CD4-positive, alpha-beta memory T cell (primary cell): ENCODE measurements around the gene PLEK. TPM values are rescaled to one million over a fixed set of nuclear protein-coding genes. Genes with fewer than 3 reads are reported as not detected.
A peak's percentile ranks its signal among the peaks of the same experiment; 100 is the strongest.

Source experiments
- CTCF ChIA-PET: fragments of 350-600 bp; sonication (Branson Sonifier 250); formaldehyde crosslinking; loops from one replicate; lab custom pipeline; 2021; ENCODE audit warnings: inconsistent platforms; ENCODE audit not compliant: partially characterized antibody; lab: Charles Lee
- POLR2A ChIA-PET: fragments of 350-600 bp; sonication (Branson Sonifier 250); formaldehyde crosslinking; loops from one replicate; lab custom pipeline; 2021; ENCODE audit not compliant: partially characterized antibody; lab: Charles Lee
- DNase-seq, 5 donors: peaks; one replicate each; pipeline versions ENCODE4 v3.0.0 to v3.0.0-alpha.2; 2020 to 2022; ENCODE audit warnings: mixed read lengths in 1 of 5
- H3K27ac ChIP-seq: one replicate; pipeline ENCODE4 v1.7.0; 2013; ENCODE audit warnings: low read depth, low read length
- H3K27me3 ChIP-seq: 2 replicates; pipeline ENCODE4 v1.7.0; 2013; ENCODE audit warnings: mild to moderate bottlenecking, low read length, moderate library complexity; ENCODE audit not compliant: insufficient read depth
- H3K36me3 ChIP-seq: 2 replicates; pipeline ENCODE4 v1.7.0; 2013; ENCODE audit warnings: mild to moderate bottlenecking, low read length, moderate library complexity; ENCODE audit not compliant: insufficient read depth
- H3K4me1 ChIP-seq: 2 replicates; pipeline ENCODE4 v1.7.0; 2013; ENCODE audit warnings: mild to moderate bottlenecking, low read length, moderate library complexity; ENCODE audit not compliant: insufficient read depth
- H3K4me3 ChIP-seq, 2 donors: one replicate each; pipeline ENCODE4 v1.7.0; 2013; ENCODE audit warnings: low read length in 2 of 2, mild to moderate bottlenecking in 1 of 2
- H3K9me3 ChIP-seq, 2 donors: one replicate each; pipeline ENCODE4 v1.7.0; 2013; ENCODE audit warnings: low read length in 2 of 2, control low read depth in 1 of 2; ENCODE audit not compliant: control insufficient read depth in 1 of 2
- H3K27ac Mint-ChIP-seq, 7 donors: one replicate each; pipeline ENCODE4 v1.8.0; 2020 to 2021; ENCODE audit warnings: mixed read lengths in 7 of 7, mild to moderate bottlenecking in 6 of 7, inconsistent platforms in 3 of 7, moderate library complexity in 3 of 7
- H3K27me3 Mint-ChIP-seq, 2 donors: one replicate each; pipeline ENCODE4 v1.8.0; 2020 to 2021; ENCODE audit warnings: mixed read lengths in 2 of 2
- H3K36me3 Mint-ChIP-seq, 2 donors: one replicate each; pipeline ENCODE4 v1.8.0; 2020 to 2021; ENCODE audit warnings: mixed read lengths in 2 of 2, inconsistent platforms in 1 of 2, mild to moderate bottlenecking in 1 of 2
- H3K4me1 Mint-ChIP-seq, 4 donors: one replicate each; pipeline ENCODE4 v1.8.0; 2020 to 2021; ENCODE audit warnings: mixed read lengths in 4 of 4, mild to moderate bottlenecking in 1 of 4
- H3K4me3 Mint-ChIP-seq, 8 donors: one replicate each; pipeline ENCODE4 v1.8.0; 2020 to 2021; ENCODE audit warnings: mixed read lengths in 8 of 8, mild to moderate bottlenecking in 7 of 8, moderate library complexity in 6 of 8, inconsistent platforms in 3 of 8
- H3K9me3 Mint-ChIP-seq, 8 donors: one replicate each; pipeline ENCODE4 v1.8.0; 2020 to 2021; ENCODE audit warnings: mixed read lengths in 8 of 8, mild to moderate bottlenecking in 5 of 8, inconsistent platforms in 3 of 8, moderate library complexity in 1 of 8
- intact Hi-C: fragments of 100-400 bp; cut with micrococcal nuclease; formaldehyde crosslinking; loops from one replicate; pipeline ENCODE4 v1.15.1; 2023
- polyA plus RNA-seq, 2 donors: library from polyadenylated mRNA; unstranded; fragments of 300-500 nt; fragmentation: Illumina TruSeq; gene quantifications; one replicate each; pipeline ENCODE4 v1.2.3, GENCODE V29; 2021
- total RNA-seq, 2 experiments: library from RNA; stranded (reverse); gene quantifications; one replicate each; pipeline ENCODE4 v1.2.3, GENCODE V29; 2021

The PLEK gene
- total and polyA plus RNA-seq, 4 experiments from 2014 or later, result 5.7 to 10.7 (median 8.2) TPM

DNA sequence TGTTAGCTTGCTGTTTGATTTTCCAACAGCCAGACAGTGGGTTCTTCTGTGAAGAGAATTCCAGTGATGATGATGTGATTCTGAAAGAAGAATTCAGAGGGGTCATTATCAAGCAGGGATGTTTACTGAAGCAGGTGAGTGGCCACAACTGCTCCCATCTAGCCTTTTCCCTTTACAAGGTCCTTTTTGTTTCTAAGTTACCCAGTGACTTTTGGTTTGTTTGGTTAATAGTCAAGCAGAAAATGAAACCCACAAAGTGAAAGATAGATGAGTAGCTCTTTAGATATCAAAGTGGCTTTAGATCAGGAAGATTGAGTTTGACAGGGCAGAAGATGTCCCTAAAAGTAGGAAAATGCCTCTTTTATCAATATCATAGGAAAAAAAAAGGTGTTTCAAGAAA is 23.3 kb downstream of the PLEK start:
- Histone ChIP-seq H3K4me3 (no peak overlapping the region), H3K36me3 (no peaks in the 10 kb centered on the region), H3K27ac (peak overlapping the region; percentile 47), H3K9me3 (no peaks in the 10 kb centered on the region), H3K27me3 (no peaks in the 10 kb centered on the region), H3K4me1 (peaks cover 53% of the 10 kb centered on the region)
- Mint-ChIP-seq H3K27ac (peak overlapping the region in 6 of 7 donors; percentile 50 to 96 (median 84)), H3K4me3 (peak overlapping the region in 7 of 8 donors; percentile 44 to 70 (median 58)), H3K27me3 (no peaks in the 10 kb centered on the region), H3K9me3 (no peaks in the 10 kb centered on the region), H3K4me1 (peaks cover 25 to 62% (median 52%) of the 10 kb centered on the region in 4 donors), H3K36me3 (peaks cover 0 to 15% of the 10 kb centered on the region in 2 donors)
- DNase-seq, result no peak
- intact Hi-C loops, result no loop called here
- ChIA-PET POLR2A (interaction anchor here (0.7 to 1.7 kb wide), 3 partner anchors 15 to 37 kb away, joined by 3 to 7 read pairs (median 4); no protein-coding TSS in a partner anchor), CTCF (interaction anchor here (1.4 to 1.6 kb wide), 3 partner anchors 15 to 48 kb away, joined by 3 to 4 read pairs (median 3); no protein-coding TSS in a partner anchor)

DNA sequence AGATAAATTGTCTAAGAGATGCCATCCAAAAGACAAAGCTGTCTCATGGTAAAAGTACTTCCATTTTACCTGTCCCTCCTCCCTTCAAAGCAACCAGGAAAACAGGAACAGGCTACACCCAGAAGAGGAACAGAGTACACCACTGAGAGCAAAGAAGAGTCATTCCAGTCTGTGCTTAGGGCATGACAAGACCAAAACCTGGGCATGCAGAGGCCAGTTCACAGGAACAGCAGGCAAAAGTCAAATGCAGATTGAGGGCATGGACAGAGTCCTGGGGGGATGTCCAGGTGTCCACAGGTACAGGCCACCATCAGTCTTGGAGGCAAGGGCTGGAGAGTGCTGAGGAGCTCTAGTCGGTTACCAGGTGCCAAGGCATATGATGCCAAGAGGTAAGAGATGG is 23.7 kb downstream of the PLEK start:
- H3K4me3 ChIP-seq, result no peak overlapping the region
- peaks cover 0 to 10% of the 10 kb centered on the region in 2 donors for H3K36me3 Mint-ChIP-seq

DNA sequence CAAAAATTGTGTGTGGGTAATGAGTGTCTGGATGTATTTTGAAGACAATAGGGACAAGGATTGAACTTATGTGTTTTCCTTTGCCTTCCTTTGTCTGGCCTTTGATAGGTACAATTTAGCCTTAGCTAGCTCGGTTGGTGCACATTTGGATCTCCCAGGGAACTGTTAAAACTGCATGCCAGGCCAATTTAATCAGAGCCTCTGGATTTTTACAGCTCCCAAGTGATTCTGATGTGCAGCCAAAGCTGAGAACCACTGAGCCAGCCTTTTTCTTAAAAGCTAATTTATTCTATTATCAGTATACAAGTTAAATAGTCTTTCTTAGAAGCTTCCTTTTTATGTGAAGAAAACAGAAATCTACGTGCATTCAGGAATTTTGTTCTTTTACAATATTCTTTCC is 25.0 kb downstream of the PLEK start:
- ChIA-PET CTCF (no interaction called here), POLR2A (no interaction called here)
- no peaks in the 10 kb centered on the region for H3K27me3 Mint-ChIP-seq
- H3K36me3 Mint-ChIP-seq, result peaks cover 0 to 10% of the 10 kb centered on the region in 2 donors
- peak overlapping the region in 2 of 8 donors; percentile 1 to 2 for H3K4me3 Mint-ChIP-seq
- no peaks in the 10 kb centered on the region for H3K9me3 Mint-ChIP-seq
- peak overlapping the region in 1 of 7 donors; percentile 46 for H3K27ac Mint-ChIP-seq
- no peaks in the 10 kb centered on the region for H3K9me3 ChIP-seq
- intact Hi-C loops, result no loop called here
- peaks cover 24 to 51% (median 47%) of the 10 kb centered on the region in 4 donors for H3K4me1 Mint-ChIP-seq
- no peaks in the 10 kb centered on the region for H3K27me3 ChIP-seq
- no peaks in the 10 kb centered on the region for H3K36me3 ChIP-seq
- DNase-seq, result no peak
- H3K4me3 ChIP-seq, result no peak overlapping the region
- H3K4me1 ChIP-seq, result peaks cover 42% of the 10 kb centered on the region
- no peak overlapping the region for H3K27ac ChIP-seq

More for the DNA sequence above, 23.7 kb downstream of the PLEK start:
- peak overlapping the region; percentile 6 to 96 (median 80) for H3K27ac Mint-ChIP-seq
- Histone ChIP-seq H3K27me3 (no peaks in the 10 kb centered on the region), H3K4me1 (peaks cover 53% of the 10 kb centered on the region), H3K36me3 (no peaks in the 10 kb centered on the region), H3K27ac (peak overlapping the region; percentile 47), H3K9me3 (no peaks in the 10 kb centered on the region)
- ChIA-PET CTCF (interaction anchor here (1.4 to 1.6 kb wide), 2 partner anchors 15 to 48 kb away, joined by 3 to 4 read pairs; no protein-coding TSS in a partner anchor), POLR2A (interaction anchor here (1.5 kb wide), 1 partner anchor 23 kb away, joined by 4 read pairs; no protein-coding TSS in a partner anchor)
- H3K27me3 Mint-ChIP-seq, result no peaks in the 10 kb centered on the region
- no peaks in the 10 kb centered on the region for H3K9me3 Mint-ChIP-seq
- intact Hi-C loops, result no loop called here
- no peak for DNase-seq
- H3K4me1 Mint-ChIP-seq, result peaks cover 25 to 59% (median 49%) of the 10 kb centered on the region in 4 donors
- H3K4me3 Mint-ChIP-seq, result peak overlapping the region in 7 of 8 donors; percentile 44 to 70 (median 58)

DNA sequence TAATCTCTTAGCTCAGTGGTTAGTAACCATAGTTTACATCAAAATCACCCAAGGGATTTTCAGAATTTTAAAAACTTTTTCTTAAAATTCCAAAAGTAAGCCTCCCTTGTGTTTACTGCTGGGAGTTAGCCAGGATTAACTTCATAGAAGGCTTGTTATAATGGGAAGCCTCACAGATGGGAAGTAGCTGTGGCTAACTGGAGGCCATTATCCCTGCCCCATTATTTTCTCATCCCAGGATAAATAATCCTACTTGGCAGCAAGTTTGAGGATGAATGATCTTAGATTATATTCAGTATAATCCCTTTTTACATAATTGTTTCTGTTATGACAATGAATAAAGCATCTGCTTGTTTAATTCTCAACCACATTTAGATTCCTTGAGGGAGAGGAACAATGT is 25.5 kb downstream of the PLEK start:
- Histone ChIP-seq H3K27ac (no peak overlapping the region), H3K4me3 (no peak overlapping the region), H3K27me3 (no peaks in the 10 kb centered on the region), H3K9me3 (no peaks in the 10 kb centered on the region), H3K36me3 (no peaks in the 10 kb centered on the region), H3K4me1 (peaks cover 37% of the 10 kb centered on the region)
- ChIA-PET CTCF (interaction anchor here (1.6 kb wide), 1 partner anchor 17 kb away, joined by 3 read pairs; no protein-coding TSS in a partner anchor), POLR2A (no interaction called here)
- H3K27ac Mint-ChIP-seq, result no peak overlapping the region
- peak overlapping the region in 1 of 8 donors; percentile 3 for H3K4me3 Mint-ChIP-seq
- H3K27me3 Mint-ChIP-seq, result no peaks in the 10 kb centered on the region
- intact Hi-C loops, result no loop called here
- peaks cover 0 to 13% of the 10 kb centered on the region in 2 donors for H3K36me3 Mint-ChIP-seq
- H3K9me3 Mint-ChIP-seq, result no peaks in the 10 kb centered on the region
- peaks cover 21 to 46% (median 44%) of the 10 kb centered on the region in 4 donors for H3K4me1 Mint-ChIP-seq
- no peak for DNase-seq

DNA sequence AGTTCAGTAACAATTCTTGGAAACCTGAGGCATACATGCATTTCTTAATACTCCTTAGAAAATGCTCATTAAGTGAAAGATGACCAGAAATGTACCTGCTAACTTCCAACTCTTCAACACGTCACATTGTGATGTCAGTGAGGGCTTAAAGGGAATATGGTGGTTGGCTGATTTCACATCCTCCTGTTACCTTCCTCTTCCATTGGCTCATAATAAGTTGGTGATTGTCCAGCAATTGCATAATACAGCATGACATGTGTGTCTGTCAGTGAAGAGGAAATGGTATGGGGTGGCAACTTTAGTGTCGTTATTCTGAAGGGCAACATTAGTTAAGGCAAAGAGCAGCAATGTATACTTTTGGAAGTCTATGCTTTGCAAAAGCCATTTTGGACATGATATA is 26.0 kb downstream of the PLEK start:
- Mint-ChIP-seq H3K4me3 (peak overlapping the region in 3 of 8 donors; percentile 3 to 60 (median 57)), H3K36me3 (peaks cover 0 to 14% of the 10 kb centered on the region in 2 donors), H3K27ac (peak overlapping the region in 1 of 7 donors; percentile 3), H3K4me1 (peaks cover 19 to 42% (median 40%) of the 10 kb centered on the region in 4 donors), H3K27me3 (no peaks in the 10 kb centered on the region), H3K9me3 (no peaks in the 10 kb centered on the region)
- Histone ChIP-seq H3K27me3 (no peaks in the 10 kb centered on the region), H3K4me1 (peaks cover 35% of the 10 kb centered on the region), H3K9me3 (no peaks in the 10 kb centered on the region), H3K27ac (no peak overlapping the region), H3K36me3 (no peaks in the 10 kb centered on the region), H3K4me3 (no peak overlapping the region)
- CTCF ChIA-PET, result interaction anchor here (1.6 kb wide), 1 partner anchor 17 kb away, joined by 3 read pairs; no protein-coding TSS in a partner anchor
- no peak for DNase-seq
- POLR2A ChIA-PET, result no interaction called here
- intact Hi-C loops, result no loop called here

DNA sequence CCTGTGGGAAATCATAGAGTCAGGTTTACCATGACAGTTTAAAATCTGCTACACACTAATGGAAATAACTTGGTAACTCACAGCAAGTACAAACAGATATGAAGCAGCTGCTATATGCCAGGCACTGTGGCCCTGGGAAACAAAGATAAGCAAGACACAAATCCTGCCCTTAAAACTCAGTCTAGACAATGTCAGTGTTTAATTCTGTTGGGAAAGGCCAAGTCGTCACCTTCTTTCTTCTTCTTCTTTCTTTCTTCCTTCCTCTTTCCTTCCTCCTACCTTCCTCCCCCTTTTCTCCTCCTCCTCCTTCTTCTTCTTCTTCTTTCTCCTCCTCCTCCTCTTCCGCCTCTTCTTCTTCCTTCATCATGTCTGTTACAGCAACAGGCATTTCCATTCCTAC is 26.8 kb downstream of the PLEK start:
- Mint-ChIP-seq H3K36me3 (peaks cover 0 to 15% of the 10 kb centered on the region in 2 donors), H3K27ac (no peak overlapping the region), H3K4me1 (peaks cover 19 to 36% (median 35%) of the 10 kb centered on the region in 4 donors), H3K4me3 (no peak overlapping the region), H3K27me3 (no peaks in the 10 kb centered on the region), H3K9me3 (no peaks in the 10 kb centered on the region)
- Histone ChIP-seq H3K9me3 (no peaks in the 10 kb centered on the region), H3K4me3 (no peak overlapping the region), H3K36me3 (no peaks in the 10 kb centered on the region), H3K27ac (no peak overlapping the region), H3K4me1 (peaks cover 29% of the 10 kb centered on the region), H3K27me3 (no peaks in the 10 kb centered on the region)
- CTCF ChIA-PET, result interaction anchor here (1.1 to 1.6 kb wide), 2 partner anchors 18 to 50 kb away, joined by 3 read pairs; no protein-coding TSS in a partner anchor
- intact Hi-C loops, result no loop called here
- DNase-seq, result no peak
- POLR2A ChIA-PET, result no interaction called here

DNA sequence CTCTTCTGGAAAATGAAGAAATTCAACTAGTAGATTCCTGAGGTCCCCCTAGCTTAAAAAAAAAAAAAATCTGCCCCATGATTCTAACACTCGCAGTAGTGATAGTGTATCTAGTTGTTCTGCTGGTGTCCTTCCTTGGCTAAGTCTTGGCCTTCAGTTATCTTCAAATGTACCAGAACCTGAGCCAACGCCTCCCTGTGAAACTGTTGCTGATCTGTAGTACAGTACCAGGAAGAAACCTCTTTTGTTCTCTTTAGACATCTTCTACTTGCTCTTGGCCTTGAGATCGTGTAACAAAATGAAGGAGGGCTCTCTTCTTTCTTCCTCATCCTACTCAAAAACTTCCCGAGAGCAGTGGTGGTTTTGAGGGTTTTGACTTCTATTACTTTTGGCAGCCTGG is 31.0 kb downstream of the PLEK start:
- Mint-ChIP-seq H3K4me3 (no peak overlapping the region), H3K4me1 (peaks cover 0 to 14% (median 4%) of the 10 kb centered on the region in 4 donors), H3K27ac (no peak overlapping the region), H3K36me3 (peaks cover 0 to 20% of the 10 kb centered on the region in 2 donors), H3K27me3 (peaks cover 0 to 2% of the 10 kb centered on the region in 2 donors), H3K9me3 (peaks cover 0 to 31% (median 15%) of the 10 kb centered on the region in 8 donors)
- ChIA-PET CTCF (no interaction called here), POLR2A (no interaction called here)
- no peak overlapping the region for H3K4me3 ChIP-seq
- H3K4me1 ChIP-seq, result no peaks in the 10 kb centered on the region
- DNase-seq, result no peak
- no peaks in the 10 kb centered on the region for H3K27me3 ChIP-seq
- H3K36me3 ChIP-seq, result no peaks in the 10 kb centered on the region
- intact Hi-C loops, result no loop called here
- no peaks in the 10 kb centered on the region for H3K9me3 ChIP-seq
- no peak overlapping the region for H3K27ac ChIP-seq
